K562 (cell line): ENCODE data around the gene C1orf122.

Source experiments
- CTCF ChIP-seq, 3 experiments: IDR thresholded peaks in 2 of 3; conservative IDR thresholded peaks in 1 of 3; 2 replicates each; pipeline ENCODE4 v1.5.1; 2011 to 2012; ENCODE audit warnings: low read length in 3 of 3, mild to moderate bottlenecking in 3 of 3, control low read depth in 2 of 3, improper control_type of control experiment in 1 of 3, inconsistent platforms in 1 of 3, low read depth in 1 of 3, mixed read lengths in 1 of 3, moderate library complexity in 1 of 3; ENCODE audit not compliant: insufficient read depth in 2 of 3
- GATA2 ChIP-seq: sonication (generic); formaldehyde crosslinking; IDR thresholded peaks from 2 replicates; pipeline ENCODE4 v1.4.0; 2020; ENCODE audit warnings: mild to moderate bottlenecking, missing genetic modification reagents
- MAFG ChIP-seq: fragments of 450-650 bp; conservative IDR thresholded peaks from 2 replicates; pipeline ENCODE4 v1.6.1; 2016; ENCODE audit warnings: missing genetic modification characterization, missing compliant biosample characterization
- NR2C1 ChIP-seq, 2 experiments: fragments of 450-650 bp; IDR thresholded peaks; 2 replicates each; pipeline ENCODE4 v1.6.1; 2017; ENCODE audit warnings: mild to moderate bottlenecking in 2 of 2, antibody characterized with exemption in 1 of 2, inconsistent platforms in 1 of 2, missing compliant biosample characterization in 1 of 2, missing genetic modification characterization in 1 of 2
- NR4A1 ChIP-seq, 2 experiments: fragments of 250-450 bp in 1 of 2; fragments of 450-650 bp in 1 of 2; sonication (Bioruptor Pico) in 1 of 2; IDR thresholded peaks; 2 replicates each; pipeline versions ENCODE4 v1.4.0 to v1.6.1; 2016 to 2020; ENCODE audit warnings: mild to moderate bottlenecking in 2 of 2, missing compliant biosample characterization in 1 of 2, missing genetic modification characterization in 1 of 2, moderate library complexity in 1 of 2
- NRF1 ChIP-seq, 2 experiments: fragments of 450-650 bp; IDR thresholded peaks in 1 of 2; conservative IDR thresholded peaks in 1 of 2; 2 replicates each; pipeline ENCODE4 v1.6.1; 2014; ENCODE audit warnings: mild to moderate bottlenecking in 2 of 2
- POLR3A ChIP-seq: IDR thresholded peaks from 2 replicates; pipeline ENCODE4 v1.6.1; 2011; ENCODE audit warnings: borderline replicate concordance, mild to moderate bottlenecking, moderate library complexity; ENCODE audit not compliant: insufficient read length, insufficient read depth; ENCODE audit errors: extremely low read depth
- SAFB ChIP-seq: fragments of 200-400 bp; formaldehyde crosslinking; IDR thresholded peaks from 2 replicates; pipeline ENCODE4 v1.6.1; 2017; ENCODE audit warnings: low read depth, low read length, borderline replicate concordance
- SIX5 ChIP-seq, 2 experiments: IDR thresholded peaks; 2 replicates each; pipeline ENCODE4 v1.6.1; 2011; ENCODE audit warnings: low read length in 2 of 2, borderline replicate concordance in 1 of 2, low read depth in 1 of 2, mild to moderate bottlenecking in 1 of 2, moderate library complexity in 1 of 2; ENCODE audit not compliant: insufficient read depth in 1 of 2
- ZEB2 ChIP-seq: fragments of 450-650 bp; IDR thresholded peaks from 2 replicates; pipeline ENCODE4 v1.6.1; 2016

GRCh38 chr1:37793773-37794371, 13.7 kb upstream of the C1orf122 start, which contains the start of gene MANEAL:
- no peak for TF ChIP-seq GATA2 (CRISPR knock-in tag)
- no peak for TF ChIP-seq NR2C1 (IDR thresholded peaks at IDR 0.05)
- no peak for TF ChIP-seq NR2C1 (tag; IDR thresholded peaks at IDR 0.05)
- no peak for TF ChIP-seq CTCF (IDR thresholded peaks at IDR 0.05 in 2 of 3, conservative IDR thresholded peaks at IDR 0.05 in 1 of 3; ENCODE audit: insufficient read depth in 2 of 3, low read depth in 1 of 3, low read length in 3 of 3)
- no peak for TF ChIP-seq POLR3A
- no peak for TF ChIP-seq ZEB2
- TF ChIP-seq NR4A1 (CRISPR knock-in tag; IDR thresholded peaks at IDR 0.05) = no peak
- no peak for TF ChIP-seq NR4A1 (tag; IDR thresholded peaks at IDR 0.05)
- TF ChIP-seq SAFB = 0 out of 2 replicates have a peak, but pooled peaks have one; percentile 40
- TF ChIP-seq SIX5 (IDR thresholded peaks at IDR 0.05; ENCODE audit: borderline replicate concordance in 1 of 2, insufficient read depth in 1 of 2, low read depth in 1 of 2, low read length in 2 of 2) = no peak
- peak in 1 of 2 experiments; percentile 9; a peak in 2 of 4 replicates for TF ChIP-seq NRF1 (conservative IDR thresholded peaks at IDR 0.05 in 1 of 2, IDR thresholded peaks at IDR 0.05 in 1 of 2)
- TF ChIP-seq MAFG (tag) = no peak
